Fibroblast of lung (primary cell): ENCODE data around the gene KCNJ4.

Source experiments
- EZH2 ChIP-seq: IDR thresholded peaks from 2 replicates; pipeline ENCODE4 v1.5.1; 2012; ENCODE audit warnings: low read length, control low read depth, mild to moderate bottlenecking; ENCODE audit errors: missing control alignments
- TF ChIP-seq, protein P1 (sequence below), 2 donors: IDR thresholded peaks in 1 of 2; conservative IDR thresholded peaks in 1 of 2; 1 replicate in 1 of 2; 2 replicates in 1 of 2; pipeline ENCODE4 v1.5.1; 2011 to 2012; ENCODE audit warnings: low read length in 2 of 2, control low read depth in 1 of 2, inconsistent platforms in 1 of 2, low read depth in 1 of 2, mild to moderate bottlenecking in 1 of 2

DNA sequence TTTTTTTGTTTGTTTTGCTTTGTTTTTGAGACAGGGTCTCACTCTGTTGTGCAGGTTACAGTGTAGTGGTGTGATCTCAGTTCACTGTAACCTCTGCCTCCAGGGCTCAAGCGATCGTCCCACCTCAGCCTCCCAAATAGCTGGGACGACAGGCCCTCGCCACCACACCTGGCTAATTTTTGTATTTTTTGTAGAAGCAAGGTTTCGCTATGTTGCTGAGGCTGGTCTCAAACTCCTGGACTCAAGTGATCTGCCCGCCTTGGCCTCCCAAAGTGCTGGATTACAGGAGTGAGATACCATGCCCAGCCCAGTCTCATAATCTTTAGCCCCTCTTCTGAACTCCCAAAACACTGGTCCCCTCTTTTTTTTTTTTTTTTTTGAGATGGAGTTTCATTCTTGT, 50.6 kb downstream of the KCNJ4 start:
- TF ChIP-seq, protein P1, sequence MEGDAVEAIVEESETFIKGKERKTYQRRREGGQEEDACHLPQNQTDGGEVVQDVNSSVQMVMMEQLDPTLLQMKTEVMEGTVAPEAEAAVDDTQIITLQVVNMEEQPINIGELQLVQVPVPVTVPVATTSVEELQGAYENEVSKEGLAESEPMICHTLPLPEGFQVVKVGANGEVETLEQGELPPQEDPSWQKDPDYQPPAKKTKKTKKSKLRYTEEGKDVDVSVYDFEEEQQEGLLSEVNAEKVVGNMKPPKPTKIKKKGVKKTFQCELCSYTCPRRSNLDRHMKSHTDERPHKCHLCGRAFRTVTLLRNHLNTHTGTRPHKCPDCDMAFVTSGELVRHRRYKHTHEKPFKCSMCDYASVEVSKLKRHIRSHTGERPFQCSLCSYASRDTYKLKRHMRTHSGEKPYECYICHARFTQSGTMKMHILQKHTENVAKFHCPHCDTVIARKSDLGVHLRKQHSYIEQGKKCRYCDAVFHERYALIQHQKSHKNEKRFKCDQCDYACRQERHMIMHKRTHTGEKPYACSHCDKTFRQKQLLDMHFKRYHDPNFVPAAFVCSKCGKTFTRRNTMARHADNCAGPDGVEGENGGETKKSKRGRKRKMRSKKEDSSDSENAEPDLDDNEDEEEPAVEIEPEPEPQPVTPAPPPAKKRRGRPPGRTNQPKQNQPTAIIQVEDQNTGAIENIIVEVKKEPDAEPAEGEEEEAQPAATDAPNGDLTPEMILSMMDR (conservative IDR thresholded peaks at IDR 0.05 in 1 of 2, IDR thresholded peaks at IDR 0.05 in 1 of 2; ENCODE audit: low read depth in 1 of 2, low read length in 2 of 2) = no peak
- TF ChIP-seq EZH2 = no peak
